Calu3 (cell line): Measurements from ENCODE around the gene RUVBL1. TPM values are rescaled to one million over a fixed set of nuclear protein-coding genes. Genes with fewer than 3 reads are reported as not detected.

ENCODE experiments used
- BruUV-seq: library from RNA; stranded (reverse); fragments of 400-500 nt; replicated peaks from 2 replicates; lab custom pipeline; 2021; lab: Mats Ljungman, UMichigan
- CTCF ChIA-PET: fragments of 300-600 bp; sonication (Branson Sonifier 250); formaldehyde crosslinking; loops from one replicate; lab custom pipeline; 2022; ENCODE audit warnings: antibody characterized with exemption; lab: Charles Lee
- DNase-seq: peaks from one replicate; pipeline ENCODE4 v3.0.0; 2022
- H3K27ac Mint-ChIP-seq: one replicate; pipeline ENCODE4 v1.8.0; 2022; ENCODE audit warnings: mixed read lengths; ENCODE audit not compliant: unreplicated experiment
- H3K27me3 Mint-ChIP-seq: one replicate; pipeline ENCODE4 v1.8.0; 2022; ENCODE audit warnings: mixed read lengths; ENCODE audit not compliant: unreplicated experiment
- H3K36me3 Mint-ChIP-seq: one replicate; pipeline ENCODE4 v1.8.0; 2022; ENCODE audit warnings: mild to moderate bottlenecking, moderate library complexity, mixed read lengths; ENCODE audit not compliant: insufficient read depth, unreplicated experiment
- H3K4me1 Mint-ChIP-seq: one replicate; pipeline ENCODE4 v1.8.0; 2022; ENCODE audit warnings: mild to moderate bottlenecking, low read depth, mixed read lengths; ENCODE audit not compliant: unreplicated experiment
- H3K4me3 Mint-ChIP-seq: one replicate; pipeline ENCODE4 v1.8.0; 2022; ENCODE audit warnings: mild to moderate bottlenecking, low read depth, moderate library complexity, mixed read lengths; ENCODE audit not compliant: unreplicated experiment
- H3K9me3 Mint-ChIP-seq: one replicate; pipeline ENCODE4 v1.8.0; 2022; ENCODE audit warnings: low read depth, mixed read lengths; ENCODE audit not compliant: unreplicated experiment
- intact Hi-C: fragments of 100-400 bp; cut with micrococcal nuclease; formaldehyde crosslinking; loops from one replicate; pipeline ENCODE4 v1.10.0; 2022; ENCODE audit not compliant: unreplicated experiment
- total RNA-seq: library from RNA; stranded (reverse); gene quantifications from 2 replicates; pipeline ENCODE4 v1.2.3, GENCODE V29; 2022
- TF ChIP-seq, protein P1 (sequence below): fragments of 200-600 bp; IDR thresholded peaks from one replicate; pipeline ENCODE4 v1.8.0; 2022; ENCODE audit warnings: antibody characterized with exemption; ENCODE audit not compliant: unreplicated experiment

RUVBL1 gene
- total RNA-seq, 1 experiment from 2014 or later: 167 TPM

DNA sequence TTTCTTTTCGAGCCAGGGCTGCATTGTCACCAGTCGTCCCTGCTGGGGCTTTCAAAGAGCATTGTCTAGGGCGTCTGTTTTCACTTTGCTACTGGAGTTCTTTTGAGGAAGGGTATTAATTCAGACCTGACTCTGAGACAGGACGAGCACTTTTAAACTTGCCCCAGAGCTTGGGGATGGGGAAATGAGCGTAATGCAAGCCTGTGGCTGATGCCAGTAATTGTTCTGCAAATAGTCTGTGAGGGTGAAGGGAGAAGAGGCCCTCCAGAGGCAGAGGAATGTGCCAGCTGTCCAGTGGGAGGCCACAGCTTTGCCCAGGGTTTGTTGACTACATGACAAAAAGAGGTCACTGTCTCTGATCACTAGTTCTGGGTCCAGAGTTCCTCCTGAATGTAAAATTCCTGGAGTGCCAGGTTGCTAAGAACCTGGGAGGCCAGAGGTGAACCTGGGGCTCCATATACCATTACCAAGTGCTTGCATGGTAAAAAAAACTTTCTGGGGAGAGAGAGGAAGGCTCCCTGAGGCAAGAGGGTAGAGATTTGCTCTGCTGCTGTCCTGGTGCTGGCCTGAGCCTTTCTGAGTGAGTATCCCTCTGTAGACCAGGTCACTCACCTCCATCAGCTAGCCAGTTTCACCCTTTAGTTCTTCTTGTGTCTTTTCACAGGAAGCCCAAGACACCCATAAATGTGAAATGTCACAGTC lies 44.5 kb upstream of the RUVBL1 start:
- Mint-ChIP-seq H3K36me3 (peaks cover 5% of the 10 kb centered on the region), H3K27ac (no peak overlapping the region)
- CTCF ChIA-PET: no interaction called here

DNA sequence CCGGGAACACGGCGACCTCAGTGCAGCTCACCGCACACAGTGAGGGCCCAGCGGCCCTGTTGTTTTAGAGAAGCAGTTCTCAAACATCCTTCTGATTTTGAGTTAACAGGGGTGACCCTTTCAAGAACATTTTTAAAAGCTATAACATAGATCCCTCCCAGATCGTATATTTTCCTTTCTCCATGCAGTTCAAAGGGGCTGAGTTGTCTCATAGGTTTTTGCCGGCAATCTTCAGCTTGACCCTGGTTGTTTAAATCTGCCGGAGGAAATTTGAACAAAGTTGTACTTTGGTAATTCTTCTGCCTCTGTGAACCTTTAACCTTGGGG lies 44.0 kb upstream of the RUVBL1 start:
- CTCF ChIA-PET: no interaction called here
- Mint-ChIP-seq H3K4me1 (no peaks in the 10 kb centered on the region), H3K27me3 (no peaks in the 10 kb centered on the region), H3K36me3 (peaks cover 5% of the 10 kb centered on the region), H3K4me3 (no peak overlapping the region), H3K9me3 (no peaks in the 10 kb centered on the region), H3K27ac (no peak overlapping the region)
- BruUV-seq: no TSS peak
- intact Hi-C loops: no loop called here
- TF ChIP-seq, protein P1, sequence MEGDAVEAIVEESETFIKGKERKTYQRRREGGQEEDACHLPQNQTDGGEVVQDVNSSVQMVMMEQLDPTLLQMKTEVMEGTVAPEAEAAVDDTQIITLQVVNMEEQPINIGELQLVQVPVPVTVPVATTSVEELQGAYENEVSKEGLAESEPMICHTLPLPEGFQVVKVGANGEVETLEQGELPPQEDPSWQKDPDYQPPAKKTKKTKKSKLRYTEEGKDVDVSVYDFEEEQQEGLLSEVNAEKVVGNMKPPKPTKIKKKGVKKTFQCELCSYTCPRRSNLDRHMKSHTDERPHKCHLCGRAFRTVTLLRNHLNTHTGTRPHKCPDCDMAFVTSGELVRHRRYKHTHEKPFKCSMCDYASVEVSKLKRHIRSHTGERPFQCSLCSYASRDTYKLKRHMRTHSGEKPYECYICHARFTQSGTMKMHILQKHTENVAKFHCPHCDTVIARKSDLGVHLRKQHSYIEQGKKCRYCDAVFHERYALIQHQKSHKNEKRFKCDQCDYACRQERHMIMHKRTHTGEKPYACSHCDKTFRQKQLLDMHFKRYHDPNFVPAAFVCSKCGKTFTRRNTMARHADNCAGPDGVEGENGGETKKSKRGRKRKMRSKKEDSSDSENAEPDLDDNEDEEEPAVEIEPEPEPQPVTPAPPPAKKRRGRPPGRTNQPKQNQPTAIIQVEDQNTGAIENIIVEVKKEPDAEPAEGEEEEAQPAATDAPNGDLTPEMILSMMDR: no peak
- DNase-seq: no peak

More for the DNA sequence above, 44.5 kb upstream of the RUVBL1 start:
- BruUV-seq: no TSS peak
- H3K27me3 Mint-ChIP-seq: no peaks in the 10 kb centered on the region
- TF ChIP-seq, protein P1: no peak
- H3K9me3 Mint-ChIP-seq: no peaks in the 10 kb centered on the region
- no peak overlapping the region for H3K4me3 Mint-ChIP-seq
- intact Hi-C loops: no loop called here
- H3K4me1 Mint-ChIP-seq: no peaks in the 10 kb centered on the region
- no peak for DNase-seq

DNA sequence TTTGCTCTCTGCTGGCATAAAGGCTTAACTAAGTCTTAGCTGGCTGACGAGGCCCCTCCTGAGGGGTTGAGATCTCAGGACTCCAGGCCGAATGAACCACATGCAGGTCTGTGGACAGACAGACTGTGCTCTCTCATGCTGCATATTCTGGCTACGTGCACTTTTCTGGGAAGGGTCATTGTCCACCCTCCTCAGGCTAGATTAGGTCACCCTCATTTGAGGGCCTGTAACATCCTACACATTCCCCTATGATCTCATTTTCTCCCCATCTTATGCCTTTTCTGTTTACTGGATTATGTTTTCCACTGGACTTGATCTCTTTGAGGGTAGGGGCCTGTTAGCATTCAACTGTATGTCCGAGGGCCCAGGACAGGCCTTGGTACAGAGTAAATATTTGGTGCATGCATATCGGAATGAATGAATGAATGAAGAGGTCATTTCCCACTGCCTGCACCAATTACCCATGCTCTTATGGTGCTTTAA lies 43.4 kb upstream of the RUVBL1 start:
- Mint-ChIP-seq H3K27me3 (no peaks in the 10 kb centered on the region), H3K27ac (no peak overlapping the region), H3K36me3 (peaks cover 5% of the 10 kb centered on the region), H3K4me1 (no peaks in the 10 kb centered on the region), H3K4me3 (no peak overlapping the region), H3K9me3 (no peaks in the 10 kb centered on the region)
- no peak for DNase-seq
- intact Hi-C loops: no loop called here
- TF ChIP-seq, protein P1: no peak
- no TSS peak for BruUV-seq
- CTCF ChIA-PET: no interaction called here

DNA sequence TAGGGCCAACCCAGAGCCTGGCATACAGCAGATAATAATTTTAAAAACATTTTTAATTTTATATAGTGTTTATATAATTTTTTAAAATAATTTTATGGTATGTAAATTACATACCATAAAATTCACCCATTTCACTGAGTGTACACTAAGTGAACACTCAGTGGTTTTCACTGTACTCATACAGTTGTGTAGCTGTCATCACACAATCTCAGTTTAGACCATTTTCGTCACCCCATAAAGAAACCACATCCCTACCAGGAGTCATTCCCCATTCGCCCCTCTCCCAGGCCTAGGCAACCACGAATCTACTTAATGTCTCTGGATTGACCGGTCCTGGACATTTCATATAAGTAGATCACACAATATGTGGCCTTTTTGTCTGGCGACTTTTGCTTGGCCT lies 39.8 kb upstream of the RUVBL1 start:
- no TSS peak for BruUV-seq
- no peaks in the 10 kb centered on the region for H3K9me3 Mint-ChIP-seq
- DNase-seq: no peak
- TF ChIP-seq, protein P1: no peak
- intact Hi-C loops: no loop called here
- no peaks in the 10 kb centered on the region for H3K4me1 Mint-ChIP-seq
- peaks cover 8% of the 10 kb centered on the region for H3K36me3 Mint-ChIP-seq
- CTCF ChIA-PET: no interaction called here
- no peaks in the 10 kb centered on the region for H3K27me3 Mint-ChIP-seq
- H3K4me3 Mint-ChIP-seq: no peak overlapping the region
- no peak overlapping the region for H3K27ac Mint-ChIP-seq
